Left ventricle myocardium superior (tissue), 1 donor: Measurements from ENCODE around the gene ZNF430. TPM values are rescaled to one million over a fixed set of nuclear protein-coding genes. Genes with fewer than 3 reads are reported as not detected.

Experiments
- ATAC-seq: fragments of 200-7000 bp; cut with Tn5 transposase; one replicate; pipeline ENCODE4 v1.9.1; 2020; ENCODE audit warnings: mild to moderate bottlenecking, moderate library complexity
- DNase-seq: peaks from one replicate; pipeline ENCODE4 v3.0.0-alpha.2; 2020
- intact Hi-C: fragments of 100-400 bp; cut with micrococcal nuclease; formaldehyde crosslinking; loops from one replicate; pipeline ENCODE4 v1.11.0; 2022
- total RNA-seq: library from RNA; stranded (reverse); fragmentation: NEBNext Ultra II Directional; extraction: Animal tissue kit (Norgen Biotek cat#: 25700); gene quantifications from one replicate; pipeline ENCODE4 v1.2.1, GENCODE V29; 2021
- donor health status: DM: no; HTN: yes; CAD: no; lungs with severe emphysema.

Gene ZNF430
- total RNA-seq, 1 donor from 2014 or later = 3.3 TPM

GRCh38 chr19:21101521-21102242 lies 81.2 kb downstream of the ZNF430 start:
- DNase-seq = no peak
- intact Hi-C loops = no loop called here
- no peak for ATAC-seq

- DNase-seq (no peak), ATAC-seq (no peak)
- intact Hi-C loops = no loop called here
These were observed 88.7 kb downstream of the ZNF430 start for GRCh38 chr19:21109116-21109515.

Other genes with a start within 250 kb of the ZNF430 start
- gene ZNF66, start 244.4 kb upstream of the ZNF430 start, total RNA-seq = 1.5 TPM
- 2.1 TPM for gene ZNF85, start 97.4 kb upstream of the ZNF430 start, total RNA-seq
- 2.6 TPM for gene ZNF714, start 61.5 kb downstream of the ZNF430 start, total RNA-seq
- 13.9 TPM for gene ZNF431, start 121.4 kb downstream of the ZNF430 start, total RNA-seq